ENCODE results near the gene ADGRB2.
"Not testable (repeated sequence)": the region's sequence is repeated elsewhere in the genome, so short reads cannot be mapped to it uniquely, and the experiment has no call there.

The ADGRB2 gene

DNA sequence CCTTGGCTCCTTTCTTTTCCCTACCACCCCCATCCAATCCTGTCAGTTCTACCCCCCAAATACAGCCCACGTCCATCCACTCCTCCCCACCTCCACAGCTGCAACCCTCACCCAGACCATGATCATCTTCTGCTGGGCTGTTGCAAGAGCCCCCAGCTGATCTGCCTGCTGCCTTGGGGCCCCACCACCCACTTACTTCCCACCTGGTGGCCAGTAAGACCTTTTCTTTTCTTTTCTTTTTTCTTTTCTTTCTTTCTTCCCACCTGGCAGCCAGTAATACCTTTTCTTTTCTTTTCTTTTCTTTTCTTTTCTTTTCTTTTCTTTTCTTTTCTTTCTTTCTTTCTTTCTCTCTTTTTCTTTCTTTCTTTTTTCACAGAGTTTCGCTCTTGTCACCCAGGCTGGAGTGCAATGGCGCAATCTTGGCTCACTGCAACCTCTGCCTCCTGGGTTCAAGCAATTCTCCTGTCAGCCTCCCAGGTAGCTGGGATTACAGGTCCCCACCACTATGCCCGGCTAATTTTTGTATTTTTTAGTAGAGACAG is 57.0 kb downstream of the ADGRB2 start:
- H3K14ac ChIP-seq (ENCODE audit: low read length in 2 of 2); H2BK120ac ChIP-seq (ENCODE audit: low read depth, low read length); H2AFZ ChIP-seq (ENCODE audit: low read depth, low read length); H3K4me2 ChIP-seq (ENCODE audit: low read length, poor library complexity, severe bottlenecking); H3K36me3 ChIP-seq (ENCODE audit: control insufficient read depth in 1 of 2, insufficient read depth in 2 of 2, low read depth in 1 of 2, low read length in 2 of 2); H3K18ac ChIP-seq (ENCODE audit: low read depth in 1 of 2, low read length in 2 of 2); H3K9me3 ChIP-seq (ENCODE audit: control insufficient read depth, low read length); H3K23ac ChIP-seq (ENCODE audit: low read length in 2 of 2); H2BK5ac ChIP-seq (ENCODE audit: low read depth, low read length, poor library complexity, severe bottlenecking); H3K27ac ChIP-seq (ENCODE audit: low read length, poor library complexity, severe bottlenecking); H3K4me3 ChIP-seq (ENCODE audit: insufficient read depth in 1 of 2, low read depth in 1 of 2, low read length in 2 of 2); H3K4ac ChIP-seq (ENCODE audit: low read depth in 1 of 2, low read length in 2 of 2); H3K27me3 ChIP-seq (ENCODE audit: control insufficient read depth in 1 of 2, insufficient read depth in 1 of 2, low read length in 2 of 2); DNase-seq; H2BK15ac ChIP-seq (ENCODE audit: low read depth, poor library complexity, severe bottlenecking); H3K79me1 ChIP-seq (replicated peaks; ENCODE audit: low read length, poor library complexity, severe bottlenecking); H4K8ac ChIP-seq (ENCODE audit: low read length); H4K91ac ChIP-seq (ENCODE audit: low read length); H3K9ac ChIP-seq (ENCODE audit: low read length): not testable (repeated sequence)
- Histone ChIP-seq H2BK12ac (ENCODE audit: low read length in 2 of 2) (peak overlapping the region in 1 of 2 experiments; percentile 38), H2AK5ac (ENCODE audit: low read length, severe bottlenecking) (peak overlapping the region; percentile 46), H3K4me1 (ENCODE audit: control insufficient read depth, insufficient read depth, low read depth, low read length) (peaks cover 59% of the 10 kb centered on the region)
- WGBS = 93% methylated on average over 4 of the region's 4 CpGs

DNA sequence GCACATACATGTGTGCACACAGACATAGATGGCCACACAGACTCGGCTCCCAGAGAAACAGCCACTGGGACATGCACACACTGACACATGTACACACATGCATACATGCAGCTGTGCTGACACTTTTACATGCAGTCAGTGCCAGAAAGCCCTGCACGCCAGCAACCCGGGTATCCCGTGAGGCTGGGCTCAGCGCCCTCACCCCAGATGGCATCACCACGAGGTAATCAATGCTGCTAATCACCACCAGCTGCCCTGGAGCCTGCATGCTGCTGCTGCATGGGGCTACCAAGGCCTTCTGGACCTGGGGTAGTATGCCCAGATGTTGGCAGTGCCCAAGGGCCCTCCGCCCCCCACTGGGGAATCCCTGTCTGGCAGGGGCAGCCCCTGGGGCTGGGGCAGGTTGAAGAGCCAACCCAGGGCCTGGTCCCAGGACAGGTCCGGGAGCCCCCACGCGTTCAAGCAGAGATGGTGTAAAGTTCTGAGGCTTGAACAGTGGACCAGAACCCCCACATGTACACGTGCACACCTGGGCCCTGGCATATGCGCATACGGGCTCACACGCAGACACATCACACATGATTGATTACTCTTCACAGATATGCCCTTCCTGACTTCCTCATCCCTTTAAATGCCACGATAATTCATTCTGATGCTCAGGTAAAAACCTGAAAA is 57.6 kb downstream of the ADGRB2 start:
- Histone ChIP-seq H2AFZ (ENCODE audit: low read depth, low read length) (no peak overlapping the region), H4K91ac (ENCODE audit: low read length) (peak overlapping the region; percentile 78), H3K14ac (ENCODE audit: low read length in 2 of 2) (peak overlapping the region in 1 of 2 experiments; percentile 46), H3K23ac (ENCODE audit: low read length in 2 of 2) (no peak overlapping the region), H2BK5ac (ENCODE audit: low read depth, low read length, poor library complexity, severe bottlenecking) (no peak overlapping the region), H2BK15ac (ENCODE audit: low read depth, poor library complexity, severe bottlenecking) (no peak overlapping the region), H3K9ac (ENCODE audit: low read length) (no peak overlapping the region), H3K27me3 (ENCODE audit: control insufficient read depth in 1 of 2, insufficient read depth in 1 of 2, low read length in 2 of 2) (no peaks in the 10 kb centered on the region), H3K4me3 (ENCODE audit: insufficient read depth in 1 of 2, low read depth in 1 of 2, low read length in 2 of 2) (no peak overlapping the region), H2AK5ac (ENCODE audit: low read length, severe bottlenecking) (peak overlapping the region; percentile 24), H4K8ac (ENCODE audit: low read length) (no peak overlapping the region), H3K4ac (ENCODE audit: low read depth in 1 of 2, low read length in 2 of 2) (no peak overlapping the region), H3K79me1 (replicated peaks; ENCODE audit: low read length, poor library complexity, severe bottlenecking) (no peaks in the 10 kb centered on the region), H3K27ac (ENCODE audit: low read length, poor library complexity, severe bottlenecking) (no peak overlapping the region), H3K18ac (ENCODE audit: low read depth in 1 of 2, low read length in 2 of 2) (peak overlapping the region in 1 of 2 experiments; percentile 51), H3K9me3 (ENCODE audit: control insufficient read depth, low read length) (no peaks in the 10 kb centered on the region), H3K36me3 (ENCODE audit: control insufficient read depth in 1 of 2, insufficient read depth in 2 of 2, low read depth in 1 of 2, low read length in 2 of 2) (no peaks in the 10 kb centered on the region), H2BK12ac (ENCODE audit: low read length in 2 of 2) (peak overlapping the region; percentile 18 to 33), H3K4me2 (ENCODE audit: low read length, poor library complexity, severe bottlenecking) (no peak overlapping the region), H3K4me1 (ENCODE audit: control insufficient read depth, insufficient read depth, low read depth, low read length) (peaks cover 61% of the 10 kb centered on the region), H2BK120ac (ENCODE audit: low read depth, low read length) (no peak overlapping the region)
- DNase-seq = no peak
- 89% methylated on average over 15 of the region's 15 CpGs for WGBS

DNA sequence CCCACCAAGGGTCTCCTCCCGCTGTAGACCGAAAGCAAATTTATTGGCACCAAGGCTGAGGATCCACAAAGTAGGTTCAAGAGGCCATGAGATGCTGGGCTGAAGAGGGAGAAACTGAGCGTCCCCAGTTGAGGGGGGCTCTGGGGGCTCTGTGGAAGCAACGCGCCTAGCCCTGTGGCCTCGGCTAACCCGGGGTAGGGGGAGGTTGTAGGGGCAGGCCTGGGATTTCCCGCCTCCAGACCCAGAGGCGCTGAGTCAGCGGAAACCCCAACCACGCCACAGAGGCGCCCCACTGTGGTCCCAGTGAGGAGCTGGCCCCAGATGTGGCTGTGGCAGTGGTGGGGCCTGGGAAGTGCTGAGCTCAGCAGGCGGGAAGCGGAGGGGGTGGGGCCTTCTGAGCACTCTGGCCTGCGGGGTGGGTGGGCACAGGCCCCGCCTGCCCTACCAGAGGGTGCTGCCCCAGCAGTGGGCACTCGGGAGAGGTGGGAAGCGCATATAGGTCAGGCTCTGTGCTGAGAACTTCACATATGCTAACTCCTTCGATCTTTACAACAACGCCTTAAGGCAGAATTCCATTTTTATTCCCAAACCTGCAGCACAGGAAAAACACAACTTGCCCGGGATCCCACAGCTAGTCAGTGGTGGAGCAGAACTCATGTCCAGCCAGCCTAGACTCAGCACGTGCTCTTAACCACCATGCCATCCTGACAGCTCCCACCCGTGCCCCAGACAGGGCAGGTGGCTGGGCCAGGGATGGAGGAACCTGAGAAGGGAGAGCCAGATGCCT is 58.9 kb downstream of the ADGRB2 start:
- peak; percentile 87 for DNase-seq
- Histone ChIP-seq H3K79me1 (replicated peaks; ENCODE audit: low read length, poor library complexity, severe bottlenecking) (no peaks in the 10 kb centered on the region), H3K27me3 (ENCODE audit: control insufficient read depth in 1 of 2, insufficient read depth in 1 of 2, low read length in 2 of 2) (no peaks in the 10 kb centered on the region), H2BK120ac (ENCODE audit: low read depth, low read length) (peak overlapping the region; percentile 74), H2BK5ac (ENCODE audit: low read depth, low read length, poor library complexity, severe bottlenecking) (no peak overlapping the region), H3K14ac (ENCODE audit: low read length in 2 of 2) (no peak overlapping the region), H4K91ac (ENCODE audit: low read length) (peak overlapping the region; percentile 79), H3K4me3 (ENCODE audit: insufficient read depth in 1 of 2, low read depth in 1 of 2, low read length in 2 of 2) (peak overlapping the region in 1 of 2 experiments; percentile 70), H2AFZ (ENCODE audit: low read depth, low read length) (no peak overlapping the region), H2AK5ac (ENCODE audit: low read length, severe bottlenecking) (peak overlapping the region; percentile 63), H3K18ac (ENCODE audit: low read depth in 1 of 2, low read length in 2 of 2) (peak overlapping the region; percentile 72 to 86), H2BK15ac (ENCODE audit: low read depth, poor library complexity, severe bottlenecking) (peak overlapping the region; percentile 91), H3K9ac (ENCODE audit: low read length) (peak overlapping the region; percentile 79), H3K9me3 (ENCODE audit: control insufficient read depth, low read length) (no peaks in the 10 kb centered on the region), H4K8ac (ENCODE audit: low read length) (peak overlapping the region; percentile 80), H3K4ac (ENCODE audit: low read depth in 1 of 2, low read length in 2 of 2) (peak overlapping the region; percentile 46 to 81), H3K4me1 (ENCODE audit: control insufficient read depth, insufficient read depth, low read depth, low read length) (peaks cover 72% of the 10 kb centered on the region), H3K23ac (ENCODE audit: low read length in 2 of 2) (no peak overlapping the region), H2BK12ac (ENCODE audit: low read length in 2 of 2) (peak overlapping the region; percentile 59 to 80), H3K4me2 (ENCODE audit: low read length, poor library complexity, severe bottlenecking) (peak overlapping the region; percentile 9), H3K27ac (ENCODE audit: low read length, poor library complexity, severe bottlenecking) (no peak overlapping the region), H3K36me3 (ENCODE audit: control insufficient read depth in 1 of 2, insufficient read depth in 2 of 2, low read depth in 1 of 2, low read length in 2 of 2) (peaks cover 0 to 2% of the 10 kb centered on the region in 2 experiments)
- WGBS = 32% methylated on average over 22 of the region's 23 CpGs

Measured in mesenchymal stem cell (in vitro differentiated cells and primary cell).